Fibroblast of lung (primary cell): Measurements from ENCODE around the gene ZDHHC14. TPM values are rescaled to one million over a fixed set of nuclear protein-coding genes. Genes with fewer than 3 reads are reported as not detected.

ENCODE experiments used
- DNase-seq, 2 donors: peaks; one replicate each; pipeline versions ENCODE4 v3.0.0 to v3.0.0-alpha.2; 2010; ENCODE audit warnings: low read depth in 2 of 2
- H2AFZ ChIP-seq: 2 replicates; pipeline ENCODE4 v1.5.1; 2012; ENCODE audit warnings: low read length, control low read depth, inconsistent platforms
- H3K27ac ChIP-seq: 2 replicates; pipeline ENCODE4 v1.5.1; 2011; ENCODE audit warnings: low read length, control low read depth; ENCODE audit not compliant: insufficient read depth
- H3K27me3 ChIP-seq: 2 replicates; pipeline ENCODE4 v1.5.1; 2011; ENCODE audit warnings: mild to moderate bottlenecking, low read length; ENCODE audit not compliant: control insufficient read depth, insufficient read depth
- H3K36me3 ChIP-seq: 2 replicates; pipeline ENCODE4 v1.5.1; 2011; ENCODE audit warnings: low read length; ENCODE audit not compliant: control insufficient read depth, insufficient read depth
- H3K4me1 ChIP-seq: 2 replicates; pipeline ENCODE4 v1.5.1; 2011; ENCODE audit warnings: low read length; ENCODE audit not compliant: control insufficient read depth, insufficient read depth; ENCODE audit errors: extremely low read depth
- H3K4me2 ChIP-seq: 2 replicates; pipeline ENCODE4 v1.5.1; 2011; ENCODE audit warnings: low read length, control low read depth; ENCODE audit not compliant: insufficient read depth; ENCODE audit errors: extremely low read depth
- H3K4me3 ChIP-seq, 4 experiments: fragments of 200-600 bp in 1 of 4; sonication (generic) in 1 of 4; replicated peaks in 1 of 4; 2 replicates each; pipeline ENCODE4 v1.5.1; 2011 to 2016; ENCODE audit warnings: low read length in 4 of 4, low read depth in 3 of 4, mild to moderate bottlenecking in 3 of 4, control low read depth in 2 of 4, inconsistent platforms in 1 of 4, mixed read lengths in 1 of 4; ENCODE audit not compliant: insufficient read depth in 1 of 4; ENCODE audit errors: control extremely low read depth in 1 of 4
- H3K79me2 ChIP-seq: 2 replicates; pipeline ENCODE4 v1.5.1; 2012; ENCODE audit warnings: mild to moderate bottlenecking, low read length, inconsistent platforms; ENCODE audit not compliant: control insufficient read depth, insufficient read depth
- H3K9ac ChIP-seq: 2 replicates; pipeline ENCODE4 v1.5.1; 2011; ENCODE audit warnings: mild to moderate bottlenecking, low read length, control low read depth; ENCODE audit not compliant: insufficient read depth
- H3K9me3 ChIP-seq: 2 replicates; pipeline ENCODE4 v1.5.1; 2012; ENCODE audit warnings: low read depth, low read length; ENCODE audit not compliant: control insufficient read depth, insufficient read depth
- H4K20me1 ChIP-seq: 2 replicates; pipeline ENCODE4 v1.5.1; 2011; ENCODE audit warnings: low read length; ENCODE audit not compliant: control insufficient read depth, insufficient read depth; ENCODE audit errors: extremely low read depth
- CTCF ChIP-seq, 2 donors: IDR thresholded peaks in 1 of 2; conservative IDR thresholded peaks in 1 of 2; 1 replicate in 1 of 2; 2 replicates in 1 of 2; pipeline ENCODE4 v1.5.1; 2011 to 2012; ENCODE audit warnings: low read length in 2 of 2, control low read depth in 1 of 2, inconsistent platforms in 1 of 2, low read depth in 1 of 2, mild to moderate bottlenecking in 1 of 2
- EZH2 ChIP-seq: IDR thresholded peaks from 2 replicates; pipeline ENCODE4 v1.5.1; 2012; ENCODE audit warnings: low read length, control low read depth, mild to moderate bottlenecking; ENCODE audit errors: missing control alignments
- polyA plus RNA-seq, 2 donors: library from polyadenylated mRNA; depleted of rRNA in 1 of 2; stranded (reverse) in 1 of 2; unstranded in 1 of 2; fragments of >200 nt; gene quantifications; 2 replicates each; pipeline ENCODE4 v1.2.1, GENCODE V29; 2011 to 2012; ENCODE audit warnings: missing spikeins in 1 of 2
- total RNA-seq: library from RNA; depleted of rRNA; stranded (reverse); fragments of >200 nt; gene quantifications from 2 replicates; pipeline ENCODE4 v1.2.1, GENCODE V29; 2014

ZDHHC14 gene
- total and polyA plus RNA-seq, 2 donors (not counting 1 experiment from before 2014, with no cell fraction given), result 1.7 to 3.5 TPM

DNA sequence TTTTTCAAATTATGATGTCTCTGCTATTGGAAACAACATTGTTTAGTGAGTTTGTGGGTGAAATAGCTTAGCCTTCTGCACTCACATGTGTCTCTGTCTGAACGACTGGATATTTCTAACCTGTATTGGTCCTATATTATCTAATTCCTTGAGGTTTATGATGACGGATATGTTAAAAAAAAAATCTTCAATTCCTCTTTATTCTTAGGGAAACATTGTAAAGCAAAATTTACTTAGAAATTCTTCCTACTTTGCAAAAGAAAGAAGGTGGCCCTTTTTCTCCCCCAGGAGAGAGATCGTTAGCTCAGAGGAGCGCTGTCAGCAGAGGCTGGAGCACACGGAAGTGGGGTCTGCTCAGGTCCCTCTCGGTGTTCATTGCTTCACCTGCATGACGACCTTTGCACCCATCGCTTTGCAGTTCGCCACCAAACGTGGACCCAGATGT lies 149.8 kb downstream of the ZDHHC14 start:
- peaks cover 3% of the 10 kb centered on the region for H3K4me1 ChIP-seq
- no peak overlapping the region for H2AFZ ChIP-seq
- H4K20me1 ChIP-seq, result no peaks in the 10 kb centered on the region
- H3K4me3 ChIP-seq, result no peak overlapping the region
- no peak overlapping the region for H3K4me2 ChIP-seq
- no peaks in the 10 kb centered on the region for H3K27me3 ChIP-seq
- no peaks in the 10 kb centered on the region for H3K36me3 ChIP-seq
- no peak for DNase-seq
- H3K9me3 ChIP-seq, result no peaks in the 10 kb centered on the region
- H3K27ac ChIP-seq, result no peak overlapping the region
- TF ChIP-seq CTCF (conservative IDR thresholded peaks at IDR 0.05 in 1 of 2, IDR thresholded peaks at IDR 0.05 in 1 of 2; ENCODE audit: low read depth in 1 of 2, low read length in 2 of 2) (no peak), EZH2 (no peak)
- H3K79me2 ChIP-seq, result no peaks in the 10 kb centered on the region
- no peak overlapping the region for H3K9ac ChIP-seq

GRCh38 chr6:157531169-157531985 lies 150.4 kb downstream of the ZDHHC14 start:
- no peaks in the 10 kb centered on the region for H3K36me3 ChIP-seq
- no peak overlapping the region for H3K4me3 ChIP-seq
- H3K79me2 ChIP-seq, result no peaks in the 10 kb centered on the region
- no peaks in the 10 kb centered on the region for H4K20me1 ChIP-seq
- H3K4me2 ChIP-seq, result no peak overlapping the region
- H2AFZ ChIP-seq, result no peak overlapping the region
- peaks cover 3% of the 10 kb centered on the region for H3K4me1 ChIP-seq
- H3K9ac ChIP-seq, result no peak overlapping the region
- no peak for TF ChIP-seq CTCF (conservative IDR thresholded peaks at IDR 0.05 in 1 of 2, IDR thresholded peaks at IDR 0.05 in 1 of 2; ENCODE audit: low read depth in 1 of 2, low read length in 2 of 2)
- TF ChIP-seq EZH2, result no peak
- no peaks in the 10 kb centered on the region for H3K27me3 ChIP-seq
- H3K9me3 ChIP-seq, result no peaks in the 10 kb centered on the region
- H3K27ac ChIP-seq, result no peak overlapping the region
- DNase-seq, result no peak

GRCh38 chr6:157531986-157532365 lies 151.0 kb downstream of the ZDHHC14 start:
- Histone ChIP-seq H3K4me3 (no peak overlapping the region), H3K4me2 (no peak overlapping the region), H3K27me3 (no peaks in the 10 kb centered on the region), H3K79me2 (no peaks in the 10 kb centered on the region), H4K20me1 (no peaks in the 10 kb centered on the region), H3K4me1 (peaks cover 3% of the 10 kb centered on the region), H2AFZ (no peak overlapping the region), H3K9me3 (no peaks in the 10 kb centered on the region), H3K9ac (no peak overlapping the region), H3K36me3 (no peaks in the 10 kb centered on the region), H3K27ac (no peak overlapping the region)
- no peak for TF ChIP-seq CTCF (conservative IDR thresholded peaks at IDR 0.05 in 1 of 2, IDR thresholded peaks at IDR 0.05 in 1 of 2; ENCODE audit: low read depth in 1 of 2, low read length in 2 of 2)
- TF ChIP-seq EZH2, result no peak
- no peak for DNase-seq
